ENCODE data around the gene COX14.

GRCh38 chr12:50167049-50167828 lies 55.2 kb downstream of the COX14 start, which contains the start of gene CERS5:
- peak in 9 of 11 experiments; percentile 27 to 79 (median 62) for TF ChIP-seq CTCF (IDR thresholded peaks at IDR 0.05 in 8 of 11, conservative IDR thresholded peaks at IDR 0.05 in 3 of 11)
- TF ChIP-seq POLR2A (IDR thresholded peaks at IDR 0.05), result no peak
- TF ChIP-seq POLR2AphosphoS5 (IDR thresholded peaks at IDR 0.05), result peak; percentile 77 to 92 (median 85)
